Fibroblast of skin of right quadriceps (primary cell): ENCODE data around the gene SLC10A7.

Experiments used
- DNase-seq: peaks from one replicate; pipeline ENCODE4 v3.0.0-alpha.2; 2013

Gene SLC10A7

GRCh38 chr4:146247356-146247755 is 274.4 kb downstream of the SLC10A7 start:
- DNase-seq, result peak; percentile 14

- DNase-seq, result no peak
These were observed 275.4 kb downstream of the SLC10A7 start for GRCh38 chr4:146246381-146246780.

GRCh38 chr4:146245850-146246249 is 275.9 kb downstream of the SLC10A7 start:
- DNase-seq, result no peak

- no peak for DNase-seq
These were observed 276.5 kb downstream of the SLC10A7 start for GRCh38 chr4:146245246-146245645.

GRCh38 chr4:146244496-146244895 is 277.2 kb downstream of the SLC10A7 start:
- no peak for DNase-seq

- no peak for DNase-seq
These were observed 277.9 kb downstream of the SLC10A7 start for GRCh38 chr4:146243883-146244277.

GRCh38 chr4:146243141-146243882 is 278.4 kb downstream of the SLC10A7 start:
- DNase-seq, result peak; percentile 28

- DNase-seq, result no peak
These were observed 283.6 kb downstream of the SLC10A7 start for GRCh38 chr4:146238107-146238506.

DNA sequence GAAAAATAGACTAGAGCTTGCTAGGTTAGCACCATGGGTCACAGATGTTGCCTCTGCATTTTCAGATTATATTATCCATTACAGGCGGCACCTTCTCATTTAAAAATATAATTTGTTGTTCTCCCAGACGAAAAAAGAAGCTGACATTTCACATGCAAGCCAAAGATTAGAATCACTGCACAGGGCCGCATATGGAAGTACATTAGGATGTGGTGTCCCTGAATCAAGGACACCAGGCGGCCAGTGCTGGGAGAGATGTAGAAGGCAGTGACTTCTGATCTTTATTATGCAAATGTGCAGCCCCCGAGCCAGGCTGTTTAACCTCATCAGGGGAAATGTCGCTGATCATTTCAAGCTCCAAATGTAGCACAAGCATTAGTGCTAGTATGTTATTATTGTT is 284.6 kb downstream of the SLC10A7 start:
- no peak for DNase-seq

- no peak for DNase-seq
These were observed 285.5 kb downstream of the SLC10A7 start for GRCh38 chr4:146236216-146236615.

DNA sequence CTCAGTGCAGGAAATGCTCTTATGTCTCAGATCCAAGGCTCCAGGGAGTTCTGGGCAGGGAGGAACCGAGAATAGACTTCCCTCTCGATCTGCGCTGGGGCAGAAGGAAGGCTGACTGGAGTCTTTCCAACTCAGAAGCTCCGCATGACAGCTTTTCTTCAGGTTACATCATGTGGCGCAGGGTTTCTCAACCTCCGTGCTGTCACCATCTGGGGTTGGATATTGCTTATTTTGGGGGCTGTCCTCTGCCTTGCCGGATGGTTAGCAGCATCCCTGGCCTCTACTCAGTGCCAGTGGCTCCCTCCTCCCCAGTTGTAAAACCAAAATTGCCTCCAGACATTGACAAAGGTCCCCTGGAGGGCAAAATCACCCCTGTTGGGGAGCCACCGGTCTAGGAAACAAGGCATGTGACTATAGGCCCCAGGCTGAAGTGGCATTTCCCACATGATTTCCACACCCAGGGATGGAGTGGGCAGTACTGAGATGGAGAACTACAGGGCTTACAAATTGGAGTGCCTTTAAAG is 286.0 kb downstream of the SLC10A7 start:
- peak; percentile 20 for DNase-seq

DNA sequence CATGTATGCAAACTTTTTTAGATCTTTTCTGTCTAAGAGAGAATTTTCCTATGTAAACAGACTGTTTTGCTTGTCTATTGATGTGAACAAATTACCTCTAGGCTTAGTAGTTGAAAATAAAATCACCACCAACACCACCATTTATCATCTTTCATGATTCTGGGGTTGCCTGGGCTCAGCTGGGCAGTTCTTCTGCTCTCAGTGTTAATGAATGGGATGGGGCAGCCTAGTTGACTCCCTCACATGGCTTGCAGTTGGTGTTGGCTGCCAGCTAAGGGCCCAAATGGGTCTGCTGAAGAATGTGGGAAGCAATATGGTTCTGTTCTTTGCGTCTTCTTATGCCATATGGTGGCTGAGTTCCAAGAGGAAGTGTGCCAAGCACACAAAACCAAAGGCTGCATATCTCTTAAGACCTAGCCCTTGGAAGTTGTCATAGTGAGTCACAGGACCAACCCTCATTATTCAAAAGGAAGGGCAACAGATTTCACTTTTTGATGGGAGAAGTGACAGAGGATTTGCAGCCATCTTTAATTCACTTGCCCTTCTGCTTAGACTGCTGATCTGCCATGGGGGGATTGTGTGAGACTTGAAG is 289.5 kb downstream of the SLC10A7 start:
- no peak for DNase-seq

DNA sequence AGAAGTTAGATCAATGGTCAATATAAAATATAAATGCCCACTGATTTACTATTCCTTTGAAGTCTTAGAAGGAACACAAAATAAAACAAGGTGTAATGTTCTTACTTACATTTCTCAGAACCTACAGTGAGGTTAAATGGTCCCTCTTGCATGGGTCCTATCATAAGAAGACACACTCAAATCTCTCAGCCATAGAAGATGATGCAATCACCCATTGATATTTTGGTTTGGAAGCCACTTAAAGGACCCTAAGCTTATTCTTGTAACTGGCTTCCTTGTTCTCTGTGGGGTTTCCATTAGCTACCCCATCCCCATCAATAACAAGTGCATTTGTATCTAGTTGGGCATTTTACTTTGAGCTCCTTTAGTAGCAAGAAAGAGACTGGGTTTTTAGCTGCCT is 292.3 kb downstream of the SLC10A7 start:
- no peak for DNase-seq

GRCh38 chr4:146224326-146224966 is 297.3 kb downstream of the SLC10A7 start:
- no peak for DNase-seq

DNA sequence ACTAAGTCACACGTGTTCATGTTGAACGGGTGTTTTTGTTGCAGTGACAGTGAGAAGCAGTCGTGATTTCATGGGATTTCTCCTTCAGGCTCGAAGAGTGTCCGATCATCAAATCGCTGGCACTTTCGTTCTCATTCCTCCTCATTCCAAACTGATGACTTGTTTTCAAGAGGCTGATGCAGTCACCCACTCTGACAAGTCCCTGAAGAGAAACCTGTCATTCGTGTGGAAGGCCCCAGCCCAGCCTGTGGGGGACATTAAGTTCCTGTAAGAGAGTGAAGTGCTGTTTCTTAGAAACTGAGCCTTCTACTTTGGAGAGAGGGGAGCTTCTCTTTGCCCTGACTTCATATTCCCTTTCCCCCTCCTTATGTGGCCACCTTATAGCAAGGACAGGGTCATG is 299.4 kb downstream of the SLC10A7 start:
- peak; percentile 32 for DNase-seq

GRCh38 chr4:146214238-146214637 is 307.5 kb downstream of the SLC10A7 start, which contains the start of gene REELD1:
Gene REELD1, plus strand, starts transcription at chr4:146214538. Its CDS starts 2,415 bp downstream, at chr4:146216953.
- DNase-seq, result no peak

DNA sequence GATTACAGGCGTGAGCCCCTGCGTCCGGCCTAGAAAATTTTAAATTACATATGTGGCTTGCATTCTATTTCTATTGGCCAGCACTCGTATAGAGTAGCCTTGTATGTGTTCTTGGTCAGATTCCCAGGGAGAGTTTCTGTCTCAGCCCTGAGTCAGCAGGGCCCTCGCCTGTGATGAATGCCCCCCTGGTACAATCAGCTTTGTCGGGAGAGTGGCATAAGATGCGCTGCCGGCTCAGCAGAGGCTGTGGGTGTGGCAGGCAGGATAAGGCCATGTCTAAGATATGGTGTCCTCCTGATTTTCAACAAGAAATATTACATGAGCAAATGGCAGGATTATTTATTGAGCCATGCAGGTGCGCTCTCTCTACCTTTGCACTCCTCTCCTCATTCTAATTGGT is 309.0 kb downstream of the SLC10A7 start:
- no peak for DNase-seq

- DNase-seq, result no peak
These were observed 310.3 kb downstream of the SLC10A7 start for GRCh38 chr4:146211440-146211839.

DNA sequence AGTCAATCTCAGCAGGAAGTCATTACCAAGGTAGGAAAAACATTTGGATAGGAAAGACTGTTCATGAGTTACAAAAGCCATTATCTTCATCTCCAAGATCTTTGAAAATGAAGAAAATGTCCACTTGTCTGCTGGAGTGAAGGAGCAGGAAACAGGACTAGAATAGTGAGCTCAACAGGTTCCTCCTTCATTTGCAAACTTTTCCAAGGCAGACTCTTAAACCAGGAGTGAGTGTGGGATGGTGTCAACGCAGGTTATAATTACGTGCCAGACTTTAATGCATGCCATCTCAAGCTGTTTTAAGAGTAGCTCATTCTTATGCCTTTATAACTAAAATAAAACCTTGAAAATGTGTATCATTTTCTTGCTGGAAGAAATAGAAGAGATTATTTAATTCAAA is 310.9 kb downstream of the SLC10A7 start:
- DNase-seq, result no peak

DNA sequence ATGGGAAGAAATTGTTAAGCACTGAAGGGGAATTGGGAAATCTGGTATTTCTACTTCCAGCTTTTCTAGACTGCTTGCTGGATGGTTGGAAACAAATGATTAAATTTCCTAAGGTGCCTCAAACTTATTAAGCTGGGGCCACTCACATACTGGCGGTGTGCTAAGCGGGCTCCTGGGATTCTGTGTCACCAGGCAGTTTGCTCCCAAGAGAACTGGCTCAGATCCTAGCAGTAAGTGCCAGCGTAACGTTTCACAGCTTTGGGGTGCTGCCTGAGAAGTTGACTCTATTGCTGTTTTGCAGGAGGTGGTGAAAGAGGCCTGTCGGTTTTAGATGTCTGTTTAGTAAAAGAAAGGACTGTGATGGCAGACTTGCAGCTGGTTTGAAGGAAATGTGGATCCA is 314.3 kb downstream of the SLC10A7 start:
- DNase-seq, result no peak
